ENCODE data around the gene MTR. TPM values are rescaled to one million over a fixed set of nuclear protein-coding genes. Genes with fewer than 3 reads are reported as not detected.

The MTR gene
- total RNA-seq, 1 donor from 2014 or later: 42.9 TPM

GRCh38 chr1:236952246-236953003 is 157.3 kb downstream of the MTR start:
- Mint-ChIP-seq H3K27ac (ENCODE audit: unreplicated experiment) (no peak overlapping the region), H3K27me3 (ENCODE audit: low read depth) (no peaks in the 10 kb centered on the region), H3K4me1 (peaks cover 8% of the 10 kb centered on the region), H3K36me3 (ENCODE audit: low read depth) (no peaks in the 10 kb centered on the region), H3K4me3 (no peak overlapping the region), H3K9me3 (peaks cover 8% of the 10 kb centered on the region)
- no peak for TF ChIP-seq CTCF (conservative IDR thresholded peaks at IDR 0.05)
- DNase-seq (ENCODE audit: low read depth, low spot score): no peak

DNA sequence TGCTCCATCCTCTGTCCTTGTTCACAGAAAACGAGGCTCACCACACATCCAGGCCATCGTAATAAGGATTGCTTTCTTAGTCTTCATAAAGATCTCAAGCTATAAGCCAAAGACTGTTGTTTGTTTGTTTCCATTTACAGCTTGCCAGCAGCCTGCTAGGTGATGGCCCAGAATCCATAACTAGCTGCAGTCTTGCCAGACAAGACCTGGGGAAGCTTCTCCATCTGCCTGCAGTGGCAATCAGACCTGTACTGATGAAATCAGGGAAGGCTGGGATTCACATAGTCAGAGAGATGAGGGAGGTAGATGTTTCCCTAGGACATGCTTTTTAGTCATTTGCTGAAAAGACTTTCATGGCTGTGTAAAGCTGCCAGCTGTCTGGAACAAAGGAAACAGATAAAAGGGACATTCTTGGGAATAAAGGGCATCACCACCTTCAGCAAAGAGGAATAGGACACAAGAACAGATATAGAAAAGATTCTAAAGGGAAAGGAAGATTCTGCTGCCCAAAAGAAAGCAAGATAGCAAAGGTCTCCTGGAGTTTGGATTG is 158.1 kb downstream of the MTR start:
- no peaks in the 10 kb centered on the region for H3K36me3 Mint-ChIP-seq (ENCODE audit: low read depth)
- no peak overlapping the region for H3K27ac Mint-ChIP-seq (ENCODE audit: unreplicated experiment)
- no peaks in the 10 kb centered on the region for H3K27me3 Mint-ChIP-seq (ENCODE audit: low read depth)
- H3K4me1 Mint-ChIP-seq: peaks cover 8% of the 10 kb centered on the region
- H3K9me3 Mint-ChIP-seq: peaks cover 8% of the 10 kb centered on the region
- DNase-seq (ENCODE audit: low read depth, low spot score): no peak
- no peak for TF ChIP-seq CTCF (conservative IDR thresholded peaks at IDR 0.05)
- H3K4me3 Mint-ChIP-seq: no peak overlapping the region

Other genes starting within 250 kb of the MTR start
- 59.8 and 65.3 TPM in 2 replicates for gene HEATR1, start 190.8 kb upstream of the MTR start, total RNA-seq
- 0.54 and 0.91 TPM in 2 replicates for gene ACTN2, start 108.8 kb upstream of the MTR start, total RNA-seq
- not detected in 2 replicates for gene MT1HL1, start 209.1 kb downstream of the MTR start, total RNA-seq
- gene RYR2, start 246.9 kb downstream of the MTR start, total RNA-seq: 0.07 TPM in 1 of 2 replicates, not detected in the other

Measured in neural crest cell (in vitro differentiated cells).